ENCODE data around the gene VAV2.

GRCh38 chr9:133731876-133732638 is 260.1 kb downstream of the VAV2 start:
- TF ChIP-seq CTCF (IDR thresholded peaks at IDR 0.05) (no peak), POLR2A (IDR thresholded peaks at IDR 0.05) (no peak)

Measured in uterus (tissue), 2 donors.